ENCODE results near the gene NMNAT1.

DNA sequence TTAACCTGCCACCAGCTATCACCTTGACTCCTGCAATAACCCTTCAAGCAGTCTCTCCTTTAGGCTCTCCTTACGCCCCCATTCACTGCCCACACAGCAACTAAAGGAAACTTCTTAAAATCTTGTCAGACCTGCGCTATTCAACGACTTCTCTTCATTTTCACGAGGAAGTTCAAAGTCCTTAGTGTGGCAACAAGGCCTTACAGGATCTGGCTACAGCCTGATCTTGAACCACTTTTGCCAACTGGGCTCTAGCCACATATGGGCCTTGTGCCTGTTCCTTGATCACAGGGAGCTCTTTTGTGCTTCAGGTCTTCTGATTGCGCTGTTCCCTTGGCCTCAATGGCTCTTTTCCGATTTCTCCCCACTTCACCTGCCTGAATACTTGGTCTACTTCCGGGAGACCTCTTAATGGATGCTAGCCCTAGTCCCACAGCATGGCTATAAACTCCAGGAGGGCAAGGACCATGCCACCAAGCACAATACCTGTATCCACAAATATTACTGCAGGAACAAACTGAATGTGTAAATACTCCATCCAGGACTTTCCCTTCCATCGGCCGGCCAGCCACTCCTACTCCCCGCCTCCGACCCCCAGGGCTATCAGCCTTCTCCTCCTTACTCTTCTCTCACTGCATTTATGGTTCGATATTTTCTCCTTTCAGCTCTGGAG lies 30.9 kb upstream of the NMNAT1 start:
- TF ChIP-seq EZH2 (IDR thresholded peaks at IDR 0.05; ENCODE audit: low read length, unreplicated experiment) = no peak
- TF ChIP-seq, protein P1, sequence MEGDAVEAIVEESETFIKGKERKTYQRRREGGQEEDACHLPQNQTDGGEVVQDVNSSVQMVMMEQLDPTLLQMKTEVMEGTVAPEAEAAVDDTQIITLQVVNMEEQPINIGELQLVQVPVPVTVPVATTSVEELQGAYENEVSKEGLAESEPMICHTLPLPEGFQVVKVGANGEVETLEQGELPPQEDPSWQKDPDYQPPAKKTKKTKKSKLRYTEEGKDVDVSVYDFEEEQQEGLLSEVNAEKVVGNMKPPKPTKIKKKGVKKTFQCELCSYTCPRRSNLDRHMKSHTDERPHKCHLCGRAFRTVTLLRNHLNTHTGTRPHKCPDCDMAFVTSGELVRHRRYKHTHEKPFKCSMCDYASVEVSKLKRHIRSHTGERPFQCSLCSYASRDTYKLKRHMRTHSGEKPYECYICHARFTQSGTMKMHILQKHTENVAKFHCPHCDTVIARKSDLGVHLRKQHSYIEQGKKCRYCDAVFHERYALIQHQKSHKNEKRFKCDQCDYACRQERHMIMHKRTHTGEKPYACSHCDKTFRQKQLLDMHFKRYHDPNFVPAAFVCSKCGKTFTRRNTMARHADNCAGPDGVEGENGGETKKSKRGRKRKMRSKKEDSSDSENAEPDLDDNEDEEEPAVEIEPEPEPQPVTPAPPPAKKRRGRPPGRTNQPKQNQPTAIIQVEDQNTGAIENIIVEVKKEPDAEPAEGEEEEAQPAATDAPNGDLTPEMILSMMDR (conservative IDR thresholded peaks at IDR 0.05; ENCODE audit: low read depth, low read length) = no peak
